Calu3 (cell line): ENCODE results near the gene PTPRN2. TPM values are rescaled to one million over a fixed set of nuclear protein-coding genes. Genes with fewer than 3 reads are reported as not detected.
"Not testable (repeated sequence)": the region's sequence is repeated elsewhere in the genome, so short reads cannot be mapped to it uniquely, and the experiment has no call there.

ENCODE experiments used
- BruUV-seq: library from RNA; stranded (reverse); fragments of 400-500 nt; replicated peaks from 2 replicates; lab custom pipeline; 2021; lab: Mats Ljungman, UMichigan
- CTCF ChIA-PET: fragments of 300-600 bp; sonication (Branson Sonifier 250); formaldehyde crosslinking; loops from one replicate; lab custom pipeline; 2022; ENCODE audit warnings: antibody characterized with exemption; lab: Charles Lee
- DNase-seq: peaks from one replicate; pipeline ENCODE4 v3.0.0; 2022
- H3K27ac Mint-ChIP-seq: one replicate; pipeline ENCODE4 v1.8.0; 2022; ENCODE audit warnings: mixed read lengths; ENCODE audit not compliant: unreplicated experiment
- H3K27me3 Mint-ChIP-seq: one replicate; pipeline ENCODE4 v1.8.0; 2022; ENCODE audit warnings: mixed read lengths; ENCODE audit not compliant: unreplicated experiment
- H3K36me3 Mint-ChIP-seq: one replicate; pipeline ENCODE4 v1.8.0; 2022; ENCODE audit warnings: mild to moderate bottlenecking, moderate library complexity, mixed read lengths; ENCODE audit not compliant: insufficient read depth, unreplicated experiment
- H3K4me1 Mint-ChIP-seq: one replicate; pipeline ENCODE4 v1.8.0; 2022; ENCODE audit warnings: mild to moderate bottlenecking, low read depth, mixed read lengths; ENCODE audit not compliant: unreplicated experiment
- H3K4me3 Mint-ChIP-seq: one replicate; pipeline ENCODE4 v1.8.0; 2022; ENCODE audit warnings: mild to moderate bottlenecking, low read depth, moderate library complexity, mixed read lengths; ENCODE audit not compliant: unreplicated experiment
- H3K9me3 Mint-ChIP-seq: one replicate; pipeline ENCODE4 v1.8.0; 2022; ENCODE audit warnings: low read depth, mixed read lengths; ENCODE audit not compliant: unreplicated experiment
- intact Hi-C: fragments of 100-400 bp; cut with micrococcal nuclease; formaldehyde crosslinking; loops from one replicate; pipeline ENCODE4 v1.10.0; 2022; ENCODE audit not compliant: unreplicated experiment
- total RNA-seq: library from RNA; stranded (reverse); gene quantifications from 2 replicates; pipeline ENCODE4 v1.2.3, GENCODE V29; 2022
- TF ChIP-seq, protein P1 (sequence below): fragments of 200-600 bp; IDR thresholded peaks from one replicate; pipeline ENCODE4 v1.8.0; 2022; ENCODE audit warnings: antibody characterized with exemption; ENCODE audit not compliant: unreplicated experiment

The PTPRN2 gene
- total RNA-seq, 1 experiment from 2014 or later = 2.0 TPM

- Mint-ChIP-seq H3K4me3 (no peak overlapping the region), H3K4me1 (no peaks in the 10 kb centered on the region), H3K27ac (no peak overlapping the region), H3K36me3 (no peaks in the 10 kb centered on the region), H3K9me3 (no peaks in the 10 kb centered on the region), H3K27me3 (peaks cover 82% of the 10 kb centered on the region)
- DNase-seq = no peak
- TF ChIP-seq, protein P1, sequence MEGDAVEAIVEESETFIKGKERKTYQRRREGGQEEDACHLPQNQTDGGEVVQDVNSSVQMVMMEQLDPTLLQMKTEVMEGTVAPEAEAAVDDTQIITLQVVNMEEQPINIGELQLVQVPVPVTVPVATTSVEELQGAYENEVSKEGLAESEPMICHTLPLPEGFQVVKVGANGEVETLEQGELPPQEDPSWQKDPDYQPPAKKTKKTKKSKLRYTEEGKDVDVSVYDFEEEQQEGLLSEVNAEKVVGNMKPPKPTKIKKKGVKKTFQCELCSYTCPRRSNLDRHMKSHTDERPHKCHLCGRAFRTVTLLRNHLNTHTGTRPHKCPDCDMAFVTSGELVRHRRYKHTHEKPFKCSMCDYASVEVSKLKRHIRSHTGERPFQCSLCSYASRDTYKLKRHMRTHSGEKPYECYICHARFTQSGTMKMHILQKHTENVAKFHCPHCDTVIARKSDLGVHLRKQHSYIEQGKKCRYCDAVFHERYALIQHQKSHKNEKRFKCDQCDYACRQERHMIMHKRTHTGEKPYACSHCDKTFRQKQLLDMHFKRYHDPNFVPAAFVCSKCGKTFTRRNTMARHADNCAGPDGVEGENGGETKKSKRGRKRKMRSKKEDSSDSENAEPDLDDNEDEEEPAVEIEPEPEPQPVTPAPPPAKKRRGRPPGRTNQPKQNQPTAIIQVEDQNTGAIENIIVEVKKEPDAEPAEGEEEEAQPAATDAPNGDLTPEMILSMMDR = no peak
- CTCF ChIA-PET = no interaction called here
- BruUV-seq = no TSS peak
- intact Hi-C loops = no loop called here
Measured at GRCh38 chr7:157505646-157506045, 1082.0 kb downstream of the PTPRN2 start.

GRCh38 chr7:157503229-157503628, 1084.4 kb downstream of the PTPRN2 start:
- CTCF ChIA-PET = no interaction called here
- no TSS peak for BruUV-seq
- TF ChIP-seq, protein P1 = no peak

DNA sequence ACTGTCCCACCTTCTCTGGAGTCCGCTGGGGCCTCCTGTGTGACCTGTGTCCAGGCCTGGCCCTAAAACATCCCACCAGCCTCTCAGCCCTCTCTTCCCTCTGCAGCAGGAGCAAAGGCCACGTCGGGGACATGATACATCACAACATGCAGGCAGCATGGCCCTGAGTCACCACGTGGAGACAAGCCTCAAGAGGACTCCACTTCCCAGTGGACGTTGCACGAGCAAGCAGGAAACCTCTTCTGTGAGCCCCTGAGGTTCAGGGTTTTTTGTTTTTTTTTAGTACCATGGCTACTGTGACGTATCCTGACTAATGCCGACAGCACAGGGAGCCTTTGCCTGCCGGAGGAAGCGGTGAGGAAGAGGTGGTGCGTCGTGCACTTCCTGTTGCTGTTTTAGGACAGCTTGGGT, 1084.9 kb downstream of the PTPRN2 start:
- no TSS peak for BruUV-seq
- H3K27me3 Mint-ChIP-seq = peaks cover 52% of the 10 kb centered on the region
- H3K4me3 Mint-ChIP-seq = no peak overlapping the region
- no peaks in the 10 kb centered on the region for H3K4me1 Mint-ChIP-seq
- H3K27ac Mint-ChIP-seq = no peak overlapping the region
- no peak for DNase-seq
- H3K9me3 Mint-ChIP-seq = no peaks in the 10 kb centered on the region
- H3K36me3 Mint-ChIP-seq = no peaks in the 10 kb centered on the region
- TF ChIP-seq, protein P1 = no peak
- CTCF ChIA-PET = no interaction called here
- intact Hi-C loops = no loop called here

More at GRCh38 chr7:157503229-157503628, 1084.4 kb downstream of the PTPRN2 start:
- intact Hi-C loops = no loop called here
- Mint-ChIP-seq H3K9me3 (no peaks in the 10 kb centered on the region), H3K27ac (no peak overlapping the region), H3K4me1 (no peaks in the 10 kb centered on the region), H3K36me3 (no peaks in the 10 kb centered on the region), H3K4me3 (no peak overlapping the region), H3K27me3 (peaks cover 57% of the 10 kb centered on the region)
- no peak for DNase-seq

DNA sequence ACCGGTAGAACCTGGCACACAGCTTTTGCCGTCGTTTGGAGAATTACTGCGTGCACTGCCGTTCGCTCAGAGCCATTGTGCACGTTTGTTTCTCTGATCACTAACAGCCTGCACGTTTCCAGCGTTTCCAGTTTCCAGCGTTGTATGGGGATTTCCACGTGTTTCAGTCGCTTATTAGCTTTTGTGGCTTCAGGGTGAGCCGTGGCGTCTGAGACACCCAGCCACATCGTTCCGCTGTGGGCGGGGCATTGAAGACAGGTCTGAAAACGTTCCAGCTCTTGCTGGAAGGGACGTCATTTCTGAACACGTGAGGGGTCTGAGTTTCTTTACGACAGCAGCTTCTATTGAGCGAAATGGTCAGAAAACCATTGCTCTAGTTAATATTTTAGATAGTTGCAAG, 1086.0 kb downstream of the PTPRN2 start:
- no TSS peak for BruUV-seq
- no peaks in the 10 kb centered on the region for H3K4me1 Mint-ChIP-seq
- H3K36me3 Mint-ChIP-seq = no peaks in the 10 kb centered on the region
- TF ChIP-seq, protein P1 = no peak
- DNase-seq = no peak
- H3K4me3 Mint-ChIP-seq = no peak overlapping the region
- intact Hi-C loops = no loop called here
- H3K27me3 Mint-ChIP-seq = peaks cover 41% of the 10 kb centered on the region
- no peak overlapping the region for H3K27ac Mint-ChIP-seq
- CTCF ChIA-PET = no interaction called here
- no peaks in the 10 kb centered on the region for H3K9me3 Mint-ChIP-seq

DNA sequence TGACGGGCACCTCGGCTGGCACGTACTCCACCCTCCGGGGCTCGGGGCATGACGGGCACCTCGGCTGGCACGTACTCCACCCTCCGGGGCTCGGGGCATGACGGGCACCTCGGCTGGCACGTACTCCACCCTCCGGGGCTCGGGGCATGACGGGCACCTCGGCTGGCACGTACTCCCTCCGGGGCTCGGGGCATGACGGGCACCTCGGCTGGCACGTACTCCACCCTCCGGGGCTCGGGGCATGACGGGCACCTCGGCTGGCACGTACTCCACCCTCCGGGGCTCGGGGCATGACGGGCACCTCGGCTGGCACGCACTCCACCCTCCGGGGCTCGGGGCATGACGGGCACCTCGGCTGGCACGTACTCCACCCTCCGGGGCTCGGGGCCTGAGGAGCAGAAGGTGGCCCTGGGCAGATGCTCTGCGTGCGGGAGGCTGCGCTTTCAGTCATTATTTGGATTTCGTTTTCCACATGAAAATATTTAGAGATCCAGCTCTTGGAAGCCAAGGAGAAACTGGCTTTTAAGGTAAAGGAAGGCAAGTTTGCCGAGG, 1086.6 kb downstream of the PTPRN2 start:
- not testable (repeated sequence) for H3K27ac Mint-ChIP-seq

More for the DNA sequence above, 1086.6 kb downstream of the PTPRN2 start:
- H3K4me1 Mint-ChIP-seq, H3K4me3 Mint-ChIP-seq, BruUV-seq, H3K9me3 Mint-ChIP-seq, CTCF ChIA-PET, DNase-seq, H3K36me3 Mint-ChIP-seq, intact Hi-C loops: not testable (repeated sequence)
- peaks cover 36% of the 10 kb centered on the region for H3K27me3 Mint-ChIP-seq
